Measurements from ENCODE around the gene ACIN1.

Gene ACIN1

DNA sequence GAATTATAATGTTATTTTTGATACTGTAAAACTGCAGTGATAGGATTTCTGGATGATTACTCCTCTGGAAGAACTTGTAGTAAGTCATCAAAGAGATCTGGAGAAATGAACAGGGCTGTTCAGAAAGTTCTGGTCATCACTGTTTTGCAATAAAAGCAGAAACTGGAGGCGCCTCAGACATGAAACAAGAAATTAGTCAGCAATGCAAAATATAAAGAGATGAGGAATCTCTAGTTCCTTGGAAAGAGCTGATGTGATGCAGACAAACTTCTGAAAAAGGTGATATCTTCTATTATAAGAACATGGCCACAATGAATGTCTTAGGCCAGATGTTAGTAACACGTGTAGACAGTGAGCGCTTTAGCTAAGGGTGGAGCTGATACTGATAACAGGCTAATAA, 9.5 kb downstream of the ACIN1 start:
- in situ Hi-C loops (cut with MboI; ENCODE audit: low sequenced_read_pairs) = no loop called here

DNA sequence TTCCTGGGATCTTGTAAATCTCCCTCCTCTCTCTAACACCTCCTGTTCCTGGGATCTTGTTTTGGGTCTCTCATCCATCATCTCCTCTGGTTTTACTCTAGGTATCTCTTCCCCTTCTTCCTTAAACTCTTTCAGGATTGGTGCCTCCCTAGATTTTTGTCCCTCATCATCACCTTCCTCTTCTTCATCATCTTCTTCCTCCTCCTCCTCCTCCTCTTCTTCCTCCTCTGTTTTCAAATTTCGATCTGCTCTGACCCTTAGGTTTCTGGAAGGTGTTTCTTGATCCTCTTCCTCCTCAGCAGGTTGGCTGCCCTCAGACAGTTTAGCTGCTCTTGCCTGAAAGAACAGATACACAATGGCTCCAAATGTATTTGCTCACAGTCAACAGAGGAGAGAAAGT, 14.5 kb downstream of the ACIN1 start:
- in situ Hi-C loops (cut with MboI; ENCODE audit: low sequenced_read_pairs) = no loop called here

- in situ Hi-C loops (cut with MboI; ENCODE audit: low sequenced_read_pairs) = no loop called here
Observed at GRCh38 chr14:23079716-23080115, 15.2 kb downstream of the ACIN1 start.

- in situ Hi-C loops (cut with MboI; ENCODE audit: low sequenced_read_pairs) = no loop called here
Observed at GRCh38 chr14:23078692-23079116, 16.2 kb downstream of the ACIN1 start.

DNA sequence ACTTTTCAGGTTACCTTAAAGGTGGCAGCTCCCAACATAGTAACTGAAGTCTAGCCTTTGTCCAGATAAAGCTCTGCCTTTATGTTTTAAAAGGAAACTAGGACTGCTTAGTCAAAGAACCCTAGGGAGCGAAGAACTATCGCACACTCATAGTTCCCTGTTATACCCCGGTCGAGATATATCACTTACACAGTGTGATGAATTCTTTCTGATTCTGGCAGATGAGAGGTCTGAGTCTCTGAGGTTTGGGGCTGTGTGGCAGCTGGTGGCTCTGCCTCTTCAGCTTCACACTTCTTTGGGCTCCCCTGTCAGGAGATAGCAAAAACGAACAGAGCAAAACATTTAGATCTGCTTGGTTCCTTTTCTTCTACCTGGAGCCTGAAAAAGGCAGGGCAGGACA, 17.0 kb downstream of the ACIN1 start:
- in situ Hi-C loops (cut with MboI; ENCODE audit: low sequenced_read_pairs) = no loop called here

DNA sequence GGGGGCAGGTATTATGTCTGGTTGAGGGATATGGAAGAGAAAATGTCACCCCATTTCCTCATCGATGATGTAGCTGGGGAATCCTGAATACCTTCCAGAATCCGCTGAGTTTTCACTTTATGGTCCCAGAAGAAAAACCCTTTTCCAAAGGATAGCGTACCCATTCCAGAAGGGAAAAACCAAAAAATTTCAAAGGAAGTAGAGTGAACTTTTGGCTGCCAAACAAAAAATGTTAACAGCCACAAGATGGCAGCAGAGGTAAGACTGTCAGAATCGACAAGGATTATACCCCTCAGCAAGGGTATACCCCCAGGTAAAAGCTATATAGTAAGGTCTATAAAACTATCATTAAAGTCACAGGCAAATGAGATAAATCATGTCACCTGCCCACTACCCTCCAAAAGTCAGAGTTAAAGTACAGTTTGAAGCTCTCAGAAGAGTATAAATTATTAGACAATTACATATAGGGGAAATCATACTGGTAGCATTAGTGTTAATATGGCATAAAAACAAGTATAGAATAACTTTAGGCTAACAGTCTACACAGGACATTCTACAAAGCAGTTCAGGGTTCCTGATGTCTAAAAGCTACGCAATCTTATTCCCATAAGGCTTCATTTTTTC, 18.0 kb downstream of the ACIN1 start:
- in situ Hi-C loops (cut with MboI; ENCODE audit: low sequenced_read_pairs) = no loop called here

DNA sequence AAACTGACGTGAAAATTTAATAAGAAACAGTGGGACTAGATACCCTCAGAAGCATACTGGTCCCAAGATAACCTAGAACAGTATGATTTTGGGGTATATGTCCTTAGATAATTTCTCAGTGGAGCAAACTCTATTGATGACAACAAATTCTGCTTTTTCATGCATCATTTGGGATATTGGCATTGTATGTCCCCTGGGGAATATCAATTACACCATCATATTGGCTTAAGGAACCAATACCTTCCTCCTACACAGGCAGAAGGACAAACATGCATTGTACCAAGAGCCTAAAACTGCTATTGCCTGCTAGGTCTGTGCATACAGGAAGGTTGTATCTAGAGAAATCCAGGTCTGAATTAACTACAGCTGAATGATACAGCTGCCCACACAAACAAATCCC, 20.0 kb downstream of the ACIN1 start:
- in situ Hi-C loops (cut with MboI; ENCODE audit: low sequenced_read_pairs) = no loop called here

DNA sequence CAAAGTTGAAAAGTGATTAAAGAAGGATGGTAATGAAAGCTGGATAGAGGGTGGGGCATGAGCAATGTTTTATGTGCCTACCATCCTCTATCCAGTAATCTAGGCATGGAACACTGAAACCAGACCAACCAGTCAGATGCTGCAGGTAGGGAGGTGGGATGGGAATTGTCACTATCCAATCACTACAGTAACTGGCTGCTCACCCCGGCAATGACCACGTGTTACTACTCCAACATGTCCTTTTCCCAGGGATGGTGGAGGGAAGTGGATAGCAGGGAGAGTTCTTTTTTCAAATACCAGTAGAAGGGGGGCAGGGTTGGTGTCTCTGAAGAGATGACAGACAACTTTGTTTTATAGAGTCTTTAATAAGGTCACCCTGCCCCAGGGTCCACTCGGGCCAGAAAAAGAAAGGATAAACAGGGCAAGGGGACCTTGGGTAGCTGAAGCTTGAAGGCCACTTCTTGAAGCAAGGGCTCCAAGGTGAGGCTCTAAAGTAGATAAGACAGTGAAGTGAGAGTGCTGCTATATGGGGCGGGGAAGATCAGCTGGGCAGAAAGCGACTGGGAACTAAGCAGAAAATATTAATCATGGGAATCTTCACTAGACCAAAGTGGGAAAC, 22.9 kb downstream of the ACIN1 start:
- in situ Hi-C loops (cut with MboI; ENCODE audit: low sequenced_read_pairs) = no loop called here

DNA sequence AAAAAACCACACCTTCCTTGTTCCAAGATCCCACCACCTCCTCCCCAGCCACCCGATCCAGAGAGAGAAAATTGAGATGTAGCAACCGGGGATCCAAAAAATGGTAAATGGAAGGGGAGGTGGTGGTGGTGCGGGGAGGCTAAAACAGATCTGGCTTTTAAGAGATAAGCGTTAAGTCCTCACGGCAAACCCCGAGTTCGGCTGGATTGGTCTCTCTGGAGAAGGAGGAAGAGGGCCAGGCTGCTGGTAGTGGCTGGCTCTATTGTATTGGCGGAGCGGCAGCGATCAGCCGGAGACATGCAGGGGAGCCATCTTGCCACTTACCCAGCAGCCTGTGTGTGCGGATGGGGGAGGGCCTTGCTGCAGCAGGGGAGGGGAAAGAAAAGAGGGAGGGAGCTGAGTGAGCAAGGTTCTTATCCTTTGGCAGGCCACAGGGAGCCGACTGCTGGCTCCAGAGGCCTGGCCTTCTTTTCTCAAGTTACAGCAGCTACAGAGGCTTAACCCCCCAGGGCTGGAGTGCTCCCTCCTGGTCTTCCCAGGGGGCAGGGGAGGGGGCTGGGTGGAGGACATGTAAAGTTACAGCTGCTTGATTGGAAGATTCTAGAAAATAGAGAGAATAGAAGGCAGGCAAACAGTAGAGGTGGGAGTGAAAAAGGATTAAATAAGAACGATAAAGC, 23.6 kb downstream of the ACIN1 start:
- in situ Hi-C loops (cut with MboI; ENCODE audit: low sequenced_read_pairs) = no loop called here

- in situ Hi-C loops (cut with MboI; ENCODE audit: low sequenced_read_pairs) = no loop called here
Observed at GRCh38 chr14:23070262-23071129, 24.4 kb downstream of the ACIN1 start.

- in situ Hi-C loops (cut with MboI; ENCODE audit: low sequenced_read_pairs) = no loop called here
Observed at GRCh38 chr14:23069413-23069806, 25.5 kb downstream of the ACIN1 start.

DNA sequence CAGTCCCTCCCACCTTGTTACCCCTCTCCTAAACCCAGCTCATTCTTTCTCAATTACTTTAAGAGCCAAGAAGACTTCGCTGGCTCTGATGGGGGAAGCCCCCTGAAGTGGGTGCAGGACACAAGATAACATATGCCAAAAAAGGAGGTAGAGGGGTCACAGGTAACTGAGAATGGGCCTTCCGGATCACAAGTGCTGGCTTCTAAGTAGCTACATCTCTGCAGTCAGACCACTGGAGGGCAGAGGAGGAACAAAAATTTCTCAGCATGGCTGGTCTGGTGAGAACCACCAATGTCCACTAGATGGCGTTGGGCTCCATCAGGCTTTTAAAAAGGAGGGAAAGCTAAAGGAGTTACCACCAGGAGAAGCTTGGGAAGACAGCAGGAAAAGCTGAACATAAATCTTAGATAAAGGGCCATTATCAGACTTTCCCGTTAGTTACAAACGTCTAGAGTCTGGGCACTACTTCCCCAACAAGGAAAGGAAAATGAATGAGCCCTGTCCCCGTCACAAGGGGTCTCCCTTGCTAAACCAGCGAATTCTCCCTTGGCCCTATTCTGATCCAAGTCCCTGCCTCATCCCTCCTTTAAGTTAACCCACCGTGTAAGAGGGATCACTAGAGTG, 26.0 kb downstream of the ACIN1 start:
- in situ Hi-C loops (cut with MboI; ENCODE audit: low sequenced_read_pairs) = no loop called here

DNA sequence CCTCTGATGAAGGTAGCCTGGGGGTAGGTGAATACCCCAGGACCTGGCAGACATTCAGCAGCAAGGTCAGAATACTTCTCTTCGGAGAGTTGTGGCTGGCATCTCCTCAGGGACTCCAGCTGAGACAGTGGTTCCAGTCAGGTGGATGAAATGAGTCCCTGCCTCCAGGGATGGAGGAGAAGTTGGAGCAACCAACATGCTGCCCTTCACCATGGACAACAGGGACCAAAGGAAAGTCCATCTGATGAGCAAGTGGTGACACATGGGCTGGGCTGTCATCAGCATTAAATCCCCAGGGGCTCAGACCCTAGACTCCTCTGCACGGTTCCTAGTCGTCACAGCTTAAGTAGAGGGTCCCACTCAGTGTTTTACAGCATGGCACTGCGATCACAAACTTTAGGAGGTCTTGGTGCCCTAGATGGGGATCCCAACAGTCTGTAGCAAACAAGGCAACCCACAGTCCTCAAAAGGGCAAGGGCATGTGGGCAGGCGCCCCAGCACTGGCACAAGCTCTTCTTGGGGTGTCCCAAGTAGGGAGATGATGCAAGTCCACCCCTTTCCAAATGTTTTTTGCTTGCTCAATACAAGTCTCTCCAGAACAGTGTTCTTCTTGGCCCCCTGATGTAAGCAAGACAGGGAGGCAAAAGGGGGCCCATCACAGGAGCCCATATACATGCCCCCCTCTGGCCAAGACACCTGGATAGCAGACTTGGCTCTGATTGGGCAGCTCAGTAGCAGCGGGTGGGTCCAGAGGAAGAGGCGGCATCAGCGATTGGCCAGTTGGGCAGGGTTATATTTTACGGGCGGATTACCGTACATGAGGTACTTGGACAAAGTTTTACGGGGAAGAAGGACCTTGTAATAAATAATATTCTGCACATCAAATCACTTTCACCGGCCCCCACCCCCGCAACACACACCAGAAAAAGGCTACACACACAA, 26.8 kb downstream of the ACIN1 start:
- in situ Hi-C loops (cut with MboI; ENCODE audit: low sequenced_read_pairs) = no loop called here

- in situ Hi-C loops (cut with MboI; ENCODE audit: low sequenced_read_pairs) = no loop called here
Observed at GRCh38 chr14:23066855-23067744, 27.8 kb downstream of the ACIN1 start.

DNA sequence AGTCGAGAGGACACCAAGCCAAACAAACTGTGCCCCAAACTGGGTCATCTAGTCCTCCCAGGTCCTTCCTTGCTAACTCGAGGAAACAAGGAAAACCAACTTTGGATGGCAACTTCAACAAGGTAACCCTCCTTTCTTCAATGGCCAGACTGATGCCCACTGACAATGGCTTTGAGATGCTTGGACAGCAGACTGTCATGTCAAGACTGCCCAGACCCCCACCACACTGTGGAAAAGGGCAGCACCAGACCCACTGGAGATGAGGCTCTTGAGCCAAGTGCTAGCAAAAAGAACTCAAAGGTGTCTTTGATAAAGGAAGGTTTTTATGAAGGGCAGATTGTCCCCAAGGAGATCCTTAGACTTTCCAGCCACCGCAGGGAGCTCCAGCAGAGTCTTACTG, 28.6 kb downstream of the ACIN1 start:
- in situ Hi-C loops (cut with MboI; ENCODE audit: low sequenced_read_pairs) = no loop called here

DNA sequence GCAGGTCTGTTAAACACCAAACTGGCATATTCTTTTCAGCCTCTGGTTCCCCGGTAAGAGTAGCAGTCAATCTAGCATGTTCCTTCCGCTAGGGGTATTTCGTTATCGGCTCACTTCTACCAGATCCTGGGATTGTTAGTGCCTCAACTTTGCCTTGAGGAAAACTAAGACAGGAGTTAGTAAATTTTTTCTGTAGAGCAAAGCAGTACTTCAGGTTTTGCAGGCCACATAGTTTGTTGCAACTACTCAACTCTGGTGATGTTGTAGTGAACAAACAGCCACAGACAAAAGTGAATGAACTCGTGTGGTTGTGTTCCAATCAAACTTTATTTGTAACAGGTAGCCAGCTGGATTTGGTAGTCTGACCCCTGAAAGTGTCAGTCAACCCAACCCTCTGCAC, 31.3 kb downstream of the ACIN1 start:
- in situ Hi-C loops (cut with MboI; ENCODE audit: low sequenced_read_pairs) = no loop called here

DNA sequence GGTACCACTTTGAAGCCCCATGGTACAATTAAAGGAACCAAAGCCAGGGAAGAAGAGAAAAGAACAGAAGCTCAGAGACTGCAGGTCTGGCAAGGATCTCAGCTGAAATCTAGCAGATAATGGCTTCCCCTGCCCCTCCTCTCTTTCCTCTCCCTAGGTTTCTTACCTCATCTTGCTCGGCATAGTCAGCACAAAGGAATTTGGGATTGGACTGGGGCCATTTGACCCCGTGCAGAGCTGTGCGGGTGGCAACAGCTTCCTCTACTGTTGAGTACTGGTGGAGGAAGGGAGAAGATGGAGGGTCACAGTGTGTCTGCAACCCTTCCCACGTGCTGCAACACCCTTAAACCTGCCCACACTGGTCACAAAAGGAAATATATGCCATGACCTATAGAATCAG, 32.9 kb downstream of the ACIN1 start:
- in situ Hi-C loops (cut with MboI; ENCODE audit: low sequenced_read_pairs) = no loop called here

DNA sequence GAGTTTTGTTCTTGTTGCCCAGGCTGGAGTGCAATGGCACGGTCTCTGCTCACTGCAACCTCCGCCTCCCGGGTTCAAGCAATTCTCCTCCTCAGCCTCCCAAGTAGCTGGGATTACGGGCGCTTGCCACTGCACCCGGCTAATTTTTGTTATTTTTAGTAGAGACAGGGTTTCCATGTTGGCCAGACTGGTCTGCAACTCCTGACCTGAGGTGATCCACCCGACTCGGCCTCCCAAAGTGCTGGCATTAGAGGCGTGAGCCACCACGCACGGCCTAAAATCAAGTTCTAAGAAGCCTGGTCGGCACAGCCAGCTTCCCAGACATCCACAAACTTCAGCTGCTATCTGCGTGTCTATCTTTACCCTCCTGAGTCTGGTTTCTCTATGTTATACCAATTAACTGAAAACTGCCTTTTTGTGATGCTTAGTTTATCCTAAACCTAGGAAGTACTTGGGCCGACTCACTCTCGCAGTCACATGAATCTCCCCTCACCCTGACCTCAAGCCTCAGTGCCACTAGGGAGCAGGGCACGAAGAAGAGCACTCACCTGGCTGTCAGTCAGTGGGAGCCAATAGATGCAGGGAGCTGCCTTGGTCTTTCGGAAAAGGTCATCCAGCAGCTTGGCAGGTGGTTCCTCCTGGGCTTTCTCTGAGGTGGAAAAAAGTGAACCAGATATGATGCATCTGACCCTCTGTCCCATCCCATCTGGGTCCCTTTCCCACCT, 34.2 kb downstream of the ACIN1 start:
- in situ Hi-C loops (cut with MboI; ENCODE audit: low sequenced_read_pairs) = no loop called here

Data from HL-60/S4 treated with phorbol 12-myristate 13-acetate at 8.2 ng/mL for 4 days and 3 days (cell line).